Measurements from ENCODE around the gene ACAD8. TPM values are rescaled to one million over a fixed set of nuclear protein-coding genes. Genes with fewer than 3 reads are reported as not detected.

The ACAD8 gene
- total RNA-seq, 2 donors from 2014 or later = 19.2 to 25.2 TPM

DNA sequence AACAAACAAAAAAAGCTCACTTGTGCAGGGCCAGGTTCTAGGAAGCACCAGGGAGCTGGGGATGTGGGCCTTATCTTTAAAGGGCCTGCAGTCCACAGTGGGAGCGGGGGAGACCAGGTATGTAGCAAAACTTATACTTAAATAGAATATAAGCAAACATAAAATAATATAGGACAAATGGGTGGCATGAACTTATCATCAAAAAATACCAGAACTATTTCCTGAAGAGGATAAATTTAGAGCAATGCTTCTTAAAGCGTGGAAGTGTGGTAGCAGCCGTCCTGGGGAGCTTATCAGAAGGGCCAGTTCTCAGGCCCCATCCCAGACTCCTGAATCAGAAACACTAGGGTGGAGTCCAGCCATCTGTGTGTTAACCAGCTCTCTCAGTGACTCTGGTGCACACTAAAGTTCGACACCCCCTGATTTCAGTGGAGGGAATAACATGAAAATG lies 19.6 kb upstream of the ACAD8 start:
- ATAC-seq = no peak
- H3K27ac Mint-ChIP-seq = no peak overlapping the region

DNA sequence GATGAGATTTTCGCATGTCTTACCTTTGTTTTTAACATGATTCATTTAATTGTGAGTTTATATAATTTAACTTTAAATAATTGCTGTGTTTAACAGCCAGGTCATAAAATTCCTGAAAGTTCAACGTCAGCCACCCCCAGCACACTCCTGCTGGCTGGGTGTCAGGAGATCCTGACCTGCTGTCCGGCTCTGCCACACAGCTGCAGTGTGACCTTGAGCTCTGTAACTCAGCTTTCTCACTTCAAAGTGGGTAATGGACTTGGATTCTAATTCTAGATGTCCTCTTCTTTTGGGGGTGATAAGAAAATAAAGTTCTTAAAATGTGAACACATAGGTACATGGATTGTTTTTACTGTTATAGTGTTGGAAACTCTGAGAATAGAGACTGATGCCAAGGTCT lies 18.0 kb upstream of the ACAD8 start:
- DNase-seq (ENCODE audit: low spot score in 2 of 2) = no peak
- no peak for ATAC-seq
- peaks cover 0 to 4% of the 10 kb centered on the region in 2 donors for H3K36me3 Mint-ChIP-seq

More for the DNA sequence above, 19.6 kb upstream of the ACAD8 start:
- H3K9me3 Mint-ChIP-seq = no peaks in the 10 kb centered on the region
- peaks cover 0 to 4% of the 10 kb centered on the region in 2 donors for H3K36me3 Mint-ChIP-seq
- no peak for DNase-seq (ENCODE audit: low spot score in 2 of 2)

DNA sequence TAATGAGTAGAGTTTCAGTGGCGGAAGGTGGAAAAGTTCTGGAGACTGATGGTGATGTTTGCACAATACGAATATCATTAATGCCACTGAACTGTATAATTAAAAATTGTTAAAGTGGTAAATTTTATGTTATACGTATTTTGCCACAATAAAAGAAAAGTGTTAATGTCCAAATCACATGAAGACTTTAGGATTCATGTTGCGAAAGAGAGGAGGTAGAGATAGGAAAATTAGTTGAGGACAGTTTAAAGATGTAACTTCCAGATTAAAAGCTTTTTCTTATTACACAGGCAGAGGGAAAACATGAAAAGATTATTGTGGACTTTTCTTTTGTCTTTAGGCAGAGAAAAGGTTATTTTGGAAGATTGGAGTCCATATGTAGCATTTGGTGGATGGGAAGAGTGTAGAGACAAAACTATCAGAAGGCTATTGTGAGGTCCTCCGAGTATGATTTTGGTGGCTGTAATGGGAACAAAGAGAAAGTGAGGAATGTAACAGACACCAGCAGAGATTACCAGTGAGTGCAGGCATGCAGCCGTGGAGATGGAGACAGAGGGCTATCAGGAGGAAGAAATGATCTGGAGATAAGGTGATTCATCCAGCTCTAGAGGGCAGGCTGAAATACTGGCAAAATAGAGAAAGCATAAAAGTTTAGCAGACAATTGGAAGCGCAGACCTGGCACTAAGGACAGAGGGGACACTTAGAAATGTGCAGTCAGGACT lies 16.4 kb upstream of the ACAD8 start:
- no peak for DNase-seq (ENCODE audit: low spot score in 2 of 2)
- ATAC-seq = no peak
- Mint-ChIP-seq H3K36me3 (no peaks in the 10 kb centered on the region), H3K9me3 (no peaks in the 10 kb centered on the region), H3K27ac (peak overlapping the region; percentile 12 to 54)

More for the DNA sequence above, 18.0 kb upstream of the ACAD8 start:
- Mint-ChIP-seq H3K9me3 (no peaks in the 10 kb centered on the region), H3K27ac (no peak overlapping the region)

DNA sequence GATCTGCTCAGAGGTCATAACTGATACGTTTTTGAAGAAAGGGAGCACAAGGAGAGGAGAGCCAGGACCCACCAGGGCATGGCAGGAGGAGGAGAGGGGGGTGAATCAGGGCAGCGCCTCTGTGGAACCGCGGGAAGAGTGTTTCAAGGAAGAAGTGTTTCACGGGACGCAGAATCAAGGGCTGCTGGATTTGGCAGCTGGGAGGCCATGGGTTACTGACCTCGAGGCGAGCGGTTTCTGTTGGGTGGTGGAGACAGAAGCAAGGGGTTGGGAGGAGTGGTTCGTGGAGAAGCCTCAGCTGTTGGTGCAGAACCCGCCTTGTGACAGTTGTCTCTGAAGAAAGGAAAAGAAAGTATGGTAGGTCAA lies 15.8 kb upstream of the ACAD8 start:
- DNase-seq (ENCODE audit: low spot score in 2 of 2) (no peak), ATAC-seq (no peak)
- Mint-ChIP-seq H3K36me3 (no peaks in the 10 kb centered on the region), H3K27ac (peak overlapping the region; percentile 12 to 66), H3K9me3 (no peaks in the 10 kb centered on the region)

DNA sequence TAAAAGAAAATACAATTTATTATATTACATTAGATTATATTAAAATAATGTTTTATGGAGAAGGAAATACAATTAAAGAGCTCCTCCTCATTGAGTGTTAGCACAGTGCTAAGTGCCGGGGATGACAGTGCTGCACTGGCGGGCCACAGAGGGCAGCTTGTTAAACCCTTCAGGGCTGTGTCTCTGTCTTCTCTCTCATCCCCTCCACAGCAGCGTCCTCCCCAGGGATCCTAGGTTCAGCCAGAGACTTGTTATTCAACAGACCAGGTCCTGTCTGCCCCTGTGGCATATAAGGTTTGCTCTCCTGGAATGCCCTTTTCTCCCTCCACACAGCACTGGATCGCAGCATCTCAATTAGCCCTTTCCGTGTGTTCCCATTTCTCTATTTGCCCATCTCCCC lies 14.4 kb upstream of the ACAD8 start:
- no peak for DNase-seq (ENCODE audit: low spot score in 2 of 2)
- ATAC-seq = no peak
- Mint-ChIP-seq H3K36me3 (no peaks in the 10 kb centered on the region), H3K27ac (peak overlapping the region in 1 of 2 donors; percentile 36), H3K9me3 (no peaks in the 10 kb centered on the region)

DNA sequence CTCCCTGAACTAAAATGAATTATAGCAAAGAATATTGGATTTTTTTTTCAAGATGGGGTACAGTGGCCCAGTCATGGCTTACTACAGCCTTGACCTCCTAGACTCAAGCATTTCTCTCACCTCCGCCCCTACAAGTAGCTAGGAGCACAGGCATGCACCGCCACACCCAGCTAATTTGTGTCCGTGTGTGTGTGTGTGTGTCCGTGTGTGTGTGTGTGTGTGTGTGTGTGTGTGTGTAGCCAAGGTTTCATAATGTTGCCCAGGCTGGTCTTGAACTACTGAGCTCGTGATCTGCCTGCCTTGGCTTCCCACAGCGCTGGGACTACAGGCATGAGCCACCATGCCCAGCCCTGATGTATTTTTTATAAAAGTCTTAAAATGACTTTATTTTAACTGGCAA lies 12.8 kb upstream of the ACAD8 start:
- H3K36me3 Mint-ChIP-seq = no peaks in the 10 kb centered on the region
- no peaks in the 10 kb centered on the region for H3K9me3 Mint-ChIP-seq
- DNase-seq (ENCODE audit: low spot score in 2 of 2) (no peak), ATAC-seq (no peak)
- H3K27ac Mint-ChIP-seq = no peak overlapping the region

DNA sequence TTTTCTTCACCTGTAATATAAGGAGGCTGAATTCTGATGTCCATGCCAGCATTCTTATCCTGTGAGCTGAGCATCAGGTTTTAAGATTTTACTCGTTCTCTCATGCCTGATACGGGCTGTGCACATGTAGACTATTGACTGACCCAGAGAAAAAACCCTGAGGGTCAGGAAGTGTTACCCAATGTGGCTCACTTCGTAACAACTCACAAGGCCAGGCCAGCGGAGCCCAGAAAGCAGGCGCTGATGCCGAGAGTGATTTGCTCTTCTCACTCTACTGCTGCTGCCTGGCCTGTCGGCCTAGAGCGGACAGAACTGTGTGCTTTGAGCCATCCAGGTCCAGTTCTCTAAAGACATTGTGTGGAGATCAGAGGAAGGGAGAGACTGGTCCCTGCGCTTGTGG lies 11.0 kb upstream of the ACAD8 start:
- Mint-ChIP-seq H3K36me3 (no peaks in the 10 kb centered on the region), H3K9me3 (no peaks in the 10 kb centered on the region), H3K27ac (peak overlapping the region; percentile 19 to 92)
- DNase-seq (ENCODE audit: low spot score in 2 of 2) (no peak), ATAC-seq (no peak)

DNA sequence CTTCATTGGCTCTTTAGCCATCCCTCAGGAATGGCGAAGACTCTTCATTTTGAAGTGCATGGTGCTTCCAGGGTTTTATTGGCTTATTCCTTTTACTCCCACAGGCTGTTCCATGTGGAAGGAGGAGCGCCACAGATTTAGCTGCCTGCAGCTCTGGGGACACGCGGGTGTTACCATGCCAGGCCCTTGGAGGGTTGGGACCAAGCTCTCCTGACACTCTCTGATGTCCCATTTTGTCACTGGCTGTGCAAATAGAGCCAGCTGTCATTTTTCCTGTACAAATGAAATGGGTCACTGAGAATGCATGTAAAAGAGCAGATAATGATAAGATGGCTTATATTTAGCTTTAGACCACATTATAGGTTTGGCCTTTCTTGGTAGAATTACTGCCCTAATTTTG lies 9.5 kb upstream of the ACAD8 start:
- no peak for ATAC-seq
- H3K27ac Mint-ChIP-seq = no peak overlapping the region

DNA sequence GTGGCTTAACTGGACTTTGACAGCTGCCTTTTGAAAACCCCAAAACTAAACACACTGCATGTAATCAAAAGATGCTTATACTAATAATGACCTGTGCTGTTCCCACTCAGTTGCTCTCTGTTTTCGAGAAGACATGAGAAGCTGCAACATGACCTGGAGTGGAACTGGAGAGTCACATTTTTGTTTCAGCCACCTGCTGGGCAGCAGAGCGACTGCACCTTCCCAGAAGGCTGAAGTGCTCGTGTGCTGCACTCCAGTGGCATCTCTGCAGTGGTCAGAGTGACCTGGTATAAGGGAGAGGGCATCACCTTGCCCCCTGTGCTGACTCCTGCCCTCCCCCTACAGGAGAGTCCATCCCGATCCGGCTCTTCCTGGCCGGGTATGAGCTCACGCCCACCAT lies 8.8 kb upstream of the ACAD8 start:
- H3K9me3 Mint-ChIP-seq = no peaks in the 10 kb centered on the region
- ATAC-seq (peak in 1 of 2 donors; percentile 56), DNase-seq (ENCODE audit: low spot score in 2 of 2) (no peak)
- no peak overlapping the region for H3K27ac Mint-ChIP-seq
- H3K36me3 Mint-ChIP-seq = peaks cover 0 to 4% of the 10 kb centered on the region in 2 donors

More for the DNA sequence above, 9.5 kb upstream of the ACAD8 start:
- Mint-ChIP-seq H3K9me3 (no peaks in the 10 kb centered on the region), H3K36me3 (peaks cover 0 to 4% of the 10 kb centered on the region in 2 donors)
- DNase-seq (ENCODE audit: low spot score in 2 of 2) = no peak

DNA sequence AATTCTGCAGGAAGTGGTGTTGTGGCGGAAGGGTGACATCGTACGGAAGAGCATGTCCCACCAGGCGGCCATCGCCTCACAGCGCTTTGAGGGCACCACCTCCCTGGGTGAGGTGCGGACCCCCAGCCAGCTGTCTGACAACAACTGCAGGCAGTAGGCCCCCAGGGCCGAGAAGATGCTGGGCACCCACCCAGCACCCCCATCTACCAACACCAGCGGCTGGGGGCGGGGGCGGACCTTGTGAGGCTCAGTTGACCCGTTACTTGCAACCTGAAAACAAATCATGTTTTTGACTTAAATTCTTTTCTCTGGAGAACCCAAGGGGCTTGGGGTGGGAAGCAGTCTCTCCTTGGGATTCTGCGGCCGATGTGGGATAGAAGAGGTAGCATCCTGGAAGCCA lies 7.9 kb upstream of the ACAD8 start:
- no peak for DNase-seq (ENCODE audit: low spot score in 2 of 2)
- no peak for ATAC-seq
- Mint-ChIP-seq H3K36me3 (peaks cover 0 to 4% of the 10 kb centered on the region in 2 donors), H3K27ac (peak overlapping the region in 1 of 2 donors; percentile 49), H3K9me3 (no peaks in the 10 kb centered on the region)

DNA sequence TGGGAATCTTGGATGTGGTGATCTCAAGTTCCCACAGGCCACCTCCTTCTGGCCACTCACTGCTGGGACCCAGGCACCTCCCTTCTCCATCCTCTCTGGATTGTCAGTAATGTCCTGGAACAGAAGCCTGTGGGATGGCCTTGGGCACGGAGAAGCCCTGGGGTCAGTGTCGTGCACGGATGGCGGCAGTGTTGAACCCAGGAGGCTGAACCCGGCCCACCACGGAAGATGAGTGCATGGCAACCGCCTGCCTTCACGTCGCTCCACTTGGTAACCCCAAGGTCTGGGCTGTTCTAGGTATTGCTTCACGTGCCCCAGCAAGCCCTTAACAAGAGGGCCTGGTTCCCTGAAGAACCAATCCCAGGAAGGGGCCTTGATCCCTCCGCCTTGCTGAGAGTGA lies 7.3 kb upstream of the ACAD8 start:
- DNase-seq (ENCODE audit: low spot score in 2 of 2) = no peak
- no peaks in the 10 kb centered on the region for H3K9me3 Mint-ChIP-seq
- H3K27ac Mint-ChIP-seq = peak overlapping the region; percentile 40 to 58
- no peak for ATAC-seq
- peaks cover 0 to 4% of the 10 kb centered on the region in 2 donors for H3K36me3 Mint-ChIP-seq

DNA sequence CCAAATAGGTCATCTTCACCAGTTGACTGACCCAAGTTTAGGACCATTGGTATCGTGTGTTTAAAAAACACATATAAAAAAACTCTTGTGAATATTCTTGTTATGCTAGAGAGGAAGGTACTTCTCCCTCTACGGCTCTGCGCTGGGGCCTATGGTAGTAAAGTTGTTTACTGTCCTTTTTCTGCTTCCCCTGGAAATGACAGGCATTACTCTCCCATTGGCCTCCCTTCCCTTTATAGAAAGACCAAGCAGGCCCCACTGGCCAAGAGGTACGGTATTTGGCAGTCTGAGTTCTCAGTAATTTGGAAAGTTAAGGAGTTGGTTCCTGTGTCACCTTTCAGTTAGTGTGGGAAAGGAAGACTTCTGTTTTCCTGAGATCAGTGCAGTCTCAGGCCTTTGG lies 6.7 kb upstream of the ACAD8 start:
- H3K27ac Mint-ChIP-seq = peak overlapping the region; percentile 40 to 58
- no peak for ATAC-seq
- H3K9me3 Mint-ChIP-seq = no peaks in the 10 kb centered on the region
- peaks cover 0 to 4% of the 10 kb centered on the region in 2 donors for H3K36me3 Mint-ChIP-seq
- no peak for DNase-seq (ENCODE audit: low spot score in 2 of 2)

DNA sequence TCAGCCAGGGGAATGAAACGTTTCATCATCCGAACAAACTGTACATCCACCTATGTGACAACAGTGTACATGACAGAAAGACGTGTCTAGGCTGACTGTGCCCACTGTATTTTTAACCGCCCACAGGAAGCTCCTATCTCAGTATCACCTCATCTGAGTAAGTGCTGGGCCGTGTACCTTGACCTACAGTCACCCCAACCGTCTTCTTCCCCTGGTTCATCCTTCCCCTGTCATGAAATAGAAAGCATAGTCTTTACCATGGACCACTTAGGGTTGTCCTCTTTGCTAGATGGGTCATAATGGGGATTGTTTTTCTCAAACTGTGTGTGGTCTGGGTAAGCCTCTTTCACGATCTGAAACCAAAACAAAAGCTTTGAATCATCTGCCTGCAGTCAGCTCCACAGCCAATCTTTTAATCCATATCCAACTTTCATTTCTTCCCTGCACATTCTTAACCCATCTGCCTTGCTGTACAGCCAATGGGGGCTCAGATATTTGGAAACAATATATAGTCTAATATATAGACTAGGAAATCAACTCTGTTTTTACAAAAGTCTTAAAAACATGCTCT lies 4.4 kb upstream of the ACAD8 start:
- ATAC-seq = peak; percentile 12 to 14
- H3K36me3 Mint-ChIP-seq = peaks cover 4 to 12% of the 10 kb centered on the region in 2 donors
- peak overlapping the region; percentile 40 to 45 for H3K27ac Mint-ChIP-seq
- no peak for DNase-seq (ENCODE audit: low spot score in 2 of 2)
- H3K9me3 Mint-ChIP-seq = no peaks in the 10 kb centered on the region

DNA sequence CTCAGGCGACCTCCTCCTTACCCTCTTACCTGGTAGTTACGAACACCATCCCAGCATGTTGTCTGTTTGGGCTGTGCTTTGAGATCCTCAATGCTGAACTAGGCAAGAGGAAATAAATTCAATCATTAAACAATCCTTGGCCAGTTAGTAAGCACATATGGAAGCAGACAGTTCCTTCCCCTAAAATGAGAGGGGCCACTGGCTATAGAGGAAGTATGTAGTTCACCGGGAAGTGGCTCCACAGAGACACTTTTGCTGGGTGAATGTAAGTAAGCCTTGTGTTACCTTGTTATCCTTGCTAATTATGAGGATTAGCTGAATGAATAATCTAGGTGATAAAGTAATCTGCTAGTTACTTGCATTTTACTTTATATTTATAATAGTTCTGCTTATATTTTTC lies 3.1 kb upstream of the ACAD8 start:
- no peak for ATAC-seq
- Mint-ChIP-seq H3K36me3 (peaks cover 4 to 12% of the 10 kb centered on the region in 2 donors), H3K9me3 (no peaks in the 10 kb centered on the region)

DNA sequence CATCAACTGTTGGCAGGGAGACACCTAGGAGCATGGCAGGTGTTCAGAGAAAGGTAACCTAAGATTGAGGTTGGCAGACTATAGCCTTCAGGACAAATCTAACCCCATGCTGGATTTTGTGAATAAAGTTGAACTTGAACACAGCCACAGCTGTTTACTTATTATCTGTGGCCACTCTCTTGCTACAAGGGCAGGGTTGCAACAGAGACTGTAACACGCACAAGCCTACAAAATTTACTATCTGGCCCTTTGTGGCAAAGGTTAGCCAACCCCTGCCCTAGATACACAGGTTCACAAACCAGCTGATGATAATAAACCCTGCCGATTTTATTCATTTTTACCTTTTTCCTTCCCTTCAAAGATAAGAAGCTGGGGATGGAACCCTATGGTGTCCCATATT lies 2.7 kb upstream of the ACAD8 start:
- peak overlapping the region in 1 of 2 donors; percentile 45 for H3K27ac Mint-ChIP-seq
- peaks cover 4 to 12% of the 10 kb centered on the region in 2 donors for H3K36me3 Mint-ChIP-seq
- DNase-seq (ENCODE audit: low spot score in 2 of 2) (no peak), ATAC-seq (no peak)
- H3K9me3 Mint-ChIP-seq = no peaks in the 10 kb centered on the region

More for the DNA sequence above, 3.1 kb upstream of the ACAD8 start:
- H3K27ac Mint-ChIP-seq = no peak overlapping the region
- no peak for DNase-seq (ENCODE audit: low spot score in 2 of 2)

DNA sequence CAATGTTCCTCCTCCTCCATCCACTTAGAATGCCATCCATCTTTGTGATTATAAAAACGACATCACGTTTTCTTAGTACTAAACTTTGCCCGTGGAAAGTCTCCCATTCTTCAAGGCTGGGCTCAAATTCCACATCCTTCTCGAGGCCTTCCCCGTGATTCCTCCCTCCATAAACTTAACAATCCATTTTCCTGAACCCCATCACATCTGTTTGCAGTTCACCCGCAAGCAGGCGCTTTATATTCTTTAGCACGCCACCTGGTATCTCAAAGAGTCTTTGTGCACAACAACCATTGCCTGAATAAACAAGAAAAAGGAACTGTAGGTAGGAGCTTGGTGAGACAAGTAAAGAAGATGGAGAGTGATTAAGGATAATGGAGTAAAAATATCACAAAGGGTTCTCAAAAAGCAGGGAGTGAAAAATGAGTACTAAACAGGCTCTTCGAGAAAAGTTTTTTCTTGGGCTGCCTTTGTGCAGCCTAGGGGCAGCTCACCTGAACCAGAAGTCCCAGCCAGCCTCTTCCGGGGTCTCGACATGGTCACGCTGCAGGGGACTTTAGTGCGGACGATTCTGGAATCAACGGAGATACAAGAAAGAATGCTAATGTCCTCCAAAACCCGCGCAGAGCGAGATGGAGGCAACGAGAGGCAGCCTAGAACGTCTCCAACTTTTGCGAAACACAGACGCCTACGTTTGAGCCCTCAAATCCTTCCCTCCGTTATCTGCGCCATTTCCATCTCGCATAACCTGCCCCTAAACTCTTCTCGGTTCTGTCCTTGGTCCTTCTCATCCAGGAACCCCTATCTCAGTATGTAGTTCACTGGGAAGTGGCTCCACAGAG lies 801 bp upstream of the ACAD8 start:
- H3K36me3 Mint-ChIP-seq = peaks cover 4 to 12% of the 10 kb centered on the region in 2 donors
- H3K9me3 Mint-ChIP-seq = no peaks in the 10 kb centered on the region
- peak; percentile 19 to 26 for ATAC-seq
- peak overlapping the region; percentile 89 to 91 for H3K27ac Mint-ChIP-seq
- peak in 1 of 2 donors; percentile 36 for DNase-seq (ENCODE audit: low spot score in 2 of 2)
